BJ (cell line): ENCODE results near the gene OST4. TPM values are rescaled to one million over a fixed set of nuclear protein-coding genes. Genes with fewer than 3 reads are reported as not detected.

Source experiments
- CTCF ChIA-PET: fragments of 350-600 bp; formaldehyde crosslinking; extraction: SDS; loops from one replicate; lab custom pipeline; 2021; ENCODE audit warnings: antibody characterized with exemption, inconsistent platforms; lab: Yijun Ruan, JAX
- POLR2A ChIA-PET: fragments of 300-600 bp; sonication (Branson Sonifier 250); formaldehyde crosslinking; extraction: SDS; loops from one replicate; lab custom pipeline; 2021; ENCODE audit warnings: antibody characterized with exemption; lab: Charles Lee
- DNase-seq: peaks from one replicate; pipeline ENCODE4 v3.0.0-alpha.2; 2011; ENCODE audit warnings: low read depth
- H3K27me3 ChIP-seq: 2 replicates; pipeline ENCODE4 v1.6.0; 2011; ENCODE audit warnings: low read length; ENCODE audit not compliant: control insufficient read depth, insufficient read depth
- H3K36me3 ChIP-seq: 2 replicates; pipeline ENCODE4 v1.5.1; 2011; ENCODE audit warnings: low read length; ENCODE audit not compliant: control insufficient read depth, insufficient read depth
- H3K4me3 ChIP-seq: 2 replicates; pipeline ENCODE4 v1.5.1; 2011; ENCODE audit warnings: low read depth, mild to moderate bottlenecking, control low read depth, low read length
- polyA plus RNA-seq: library from polyadenylated mRNA; depleted of rRNA; stranded (reverse); fragments of >200 nt; gene quantifications from 2 replicates; pipeline ENCODE4 v1.2.3, GENCODE V29; 2011
- TF ChIP-seq, protein P1 (sequence below): IDR thresholded peaks from 2 replicates; pipeline ENCODE4 v1.5.1; 2011; ENCODE audit warnings: low read depth, mild to moderate bottlenecking, control low read depth, inconsistent platforms, low read length, moderate library complexity; ENCODE audit not compliant: insufficient read depth

Gene OST4
- polyA plus RNA-seq, 1 experiment, result 887 TPM

DNA sequence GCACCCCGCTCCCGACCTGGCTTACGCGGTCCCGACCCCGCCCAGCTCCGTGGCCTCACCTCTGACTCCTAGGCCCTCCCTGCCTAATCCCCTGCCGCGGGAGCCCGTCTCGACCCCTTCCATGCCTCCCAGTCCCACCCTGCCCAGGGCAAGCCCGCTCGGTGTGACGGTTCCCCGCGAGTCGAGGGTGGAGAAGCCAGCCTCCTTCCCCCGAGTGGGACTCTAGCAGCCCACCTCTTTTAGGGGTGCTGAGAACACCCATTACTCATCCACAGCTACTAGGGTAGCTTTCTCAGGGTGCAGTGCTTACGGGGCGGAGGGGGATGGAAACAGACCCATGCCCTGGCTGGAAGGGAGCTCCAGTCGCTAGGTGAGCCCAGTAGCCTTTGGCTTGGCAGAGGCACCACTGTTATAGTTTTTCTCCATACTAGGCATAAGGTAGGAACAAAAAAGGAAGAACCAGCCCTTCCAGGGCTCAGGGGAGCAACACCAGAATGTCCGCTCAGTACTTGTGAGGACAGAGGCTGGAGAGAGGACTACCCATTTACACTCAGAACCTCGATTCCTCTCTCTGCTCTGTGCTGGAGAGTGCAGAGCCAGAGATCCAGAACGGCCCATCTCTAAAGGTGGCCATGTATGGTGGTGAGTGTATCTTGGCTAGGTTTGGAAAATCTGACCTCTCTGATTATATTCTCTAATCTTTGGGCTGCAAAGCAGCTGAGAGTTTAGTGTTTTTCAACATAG, 19.4 kb downstream of the OST4 start:
- Histone ChIP-seq H3K4me3 (peak overlapping the region; percentile 66), H3K27me3 (no peaks in the 10 kb centered on the region), H3K36me3 (peaks cover 14% of the 10 kb centered on the region)
- CTCF ChIA-PET, result interaction anchor here (0.5 to 3.2 kb wide), 8 partner anchors 10 to 404 kb away, joined by 3 to 28 read pairs (median 6); partner anchors contain the start of genes KHK and TMEM214
- TF ChIP-seq, protein P1, sequence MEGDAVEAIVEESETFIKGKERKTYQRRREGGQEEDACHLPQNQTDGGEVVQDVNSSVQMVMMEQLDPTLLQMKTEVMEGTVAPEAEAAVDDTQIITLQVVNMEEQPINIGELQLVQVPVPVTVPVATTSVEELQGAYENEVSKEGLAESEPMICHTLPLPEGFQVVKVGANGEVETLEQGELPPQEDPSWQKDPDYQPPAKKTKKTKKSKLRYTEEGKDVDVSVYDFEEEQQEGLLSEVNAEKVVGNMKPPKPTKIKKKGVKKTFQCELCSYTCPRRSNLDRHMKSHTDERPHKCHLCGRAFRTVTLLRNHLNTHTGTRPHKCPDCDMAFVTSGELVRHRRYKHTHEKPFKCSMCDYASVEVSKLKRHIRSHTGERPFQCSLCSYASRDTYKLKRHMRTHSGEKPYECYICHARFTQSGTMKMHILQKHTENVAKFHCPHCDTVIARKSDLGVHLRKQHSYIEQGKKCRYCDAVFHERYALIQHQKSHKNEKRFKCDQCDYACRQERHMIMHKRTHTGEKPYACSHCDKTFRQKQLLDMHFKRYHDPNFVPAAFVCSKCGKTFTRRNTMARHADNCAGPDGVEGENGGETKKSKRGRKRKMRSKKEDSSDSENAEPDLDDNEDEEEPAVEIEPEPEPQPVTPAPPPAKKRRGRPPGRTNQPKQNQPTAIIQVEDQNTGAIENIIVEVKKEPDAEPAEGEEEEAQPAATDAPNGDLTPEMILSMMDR, result no peak
- no peak for DNase-seq
- POLR2A ChIA-PET, result interaction anchor here (1.0 to 1.1 kb wide), 2 partner anchors 10 to 13 kb away, joined by 5 to 7 read pairs; no protein-coding TSS in a partner anchor

DNA sequence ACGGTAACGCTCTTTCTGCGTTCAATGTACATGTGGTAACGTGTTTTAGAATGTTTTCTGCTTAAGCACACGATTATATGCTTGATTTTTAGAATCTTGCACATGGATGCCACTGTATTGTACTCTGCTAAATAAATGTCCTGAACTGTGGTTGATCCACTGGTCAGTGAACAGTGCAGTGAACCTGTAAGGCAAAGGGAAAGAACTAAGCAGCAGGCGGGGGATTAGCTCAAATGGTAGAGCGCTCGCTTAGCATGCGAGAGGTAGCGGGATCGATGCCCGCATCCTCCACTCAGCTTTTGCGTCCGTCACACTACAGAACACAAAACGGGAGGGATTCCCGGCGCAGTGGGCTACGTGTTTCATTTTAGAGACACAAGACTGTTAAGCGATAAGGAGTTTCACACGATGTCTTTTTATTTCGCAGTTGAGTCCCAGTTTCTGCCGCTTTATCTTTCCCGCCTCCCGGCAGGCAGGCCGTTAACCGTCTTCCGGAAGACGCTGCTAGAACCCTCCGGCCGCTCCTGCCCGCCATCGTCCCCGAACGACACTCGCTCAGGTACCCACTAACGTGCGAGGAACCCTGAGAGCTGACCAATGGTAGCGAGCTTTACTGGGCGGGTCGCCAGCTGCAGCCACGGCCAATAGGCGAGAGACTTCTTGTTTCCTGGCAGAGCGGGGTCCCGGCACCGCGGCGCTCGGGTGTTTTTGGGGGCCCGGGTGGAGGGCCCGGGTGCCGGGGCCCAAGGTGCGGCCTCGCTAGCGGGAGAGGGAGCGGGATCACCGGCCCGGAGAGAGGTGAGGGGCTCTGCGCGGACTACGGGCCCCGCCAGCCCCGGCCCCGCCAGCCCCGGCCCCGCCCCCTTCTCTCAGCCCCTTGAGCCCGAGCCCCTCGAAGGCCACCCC, 20.2 kb downstream of the OST4 start, which contains the start of gene AGBL5:
Gene AGBL5, plus strand, starts transcription at position 673 of the 906 bp plus-strand sequence. CDS start 1,291 bp downstream, outside the sequence.
- H3K4me3 ChIP-seq, result peak within 1 kb of the TSS; percentile 66
- ChIA-PET POLR2A (interaction anchor here (1.1 to 1.4 kb wide), 3 partner anchors 11 to 28 kb away, joined by 3 to 7 read pairs (median 3); partner anchors contain the start of gene EMILIN1), CTCF (interaction anchor here (0.8 to 3.2 kb wide), 12 partner anchors 9 to 90 kb away, joined by 3 to 28 read pairs (median 5); partner anchors contain the start of genes KHK and TMEM214)
- TF ChIP-seq, protein P1, result no peak
- peaks cover 14% of the 10 kb centered on the region for H3K36me3 ChIP-seq
- no peaks in the 10 kb centered on the region for H3K27me3 ChIP-seq
- peak; percentile 86 for DNase-seq

DNA sequence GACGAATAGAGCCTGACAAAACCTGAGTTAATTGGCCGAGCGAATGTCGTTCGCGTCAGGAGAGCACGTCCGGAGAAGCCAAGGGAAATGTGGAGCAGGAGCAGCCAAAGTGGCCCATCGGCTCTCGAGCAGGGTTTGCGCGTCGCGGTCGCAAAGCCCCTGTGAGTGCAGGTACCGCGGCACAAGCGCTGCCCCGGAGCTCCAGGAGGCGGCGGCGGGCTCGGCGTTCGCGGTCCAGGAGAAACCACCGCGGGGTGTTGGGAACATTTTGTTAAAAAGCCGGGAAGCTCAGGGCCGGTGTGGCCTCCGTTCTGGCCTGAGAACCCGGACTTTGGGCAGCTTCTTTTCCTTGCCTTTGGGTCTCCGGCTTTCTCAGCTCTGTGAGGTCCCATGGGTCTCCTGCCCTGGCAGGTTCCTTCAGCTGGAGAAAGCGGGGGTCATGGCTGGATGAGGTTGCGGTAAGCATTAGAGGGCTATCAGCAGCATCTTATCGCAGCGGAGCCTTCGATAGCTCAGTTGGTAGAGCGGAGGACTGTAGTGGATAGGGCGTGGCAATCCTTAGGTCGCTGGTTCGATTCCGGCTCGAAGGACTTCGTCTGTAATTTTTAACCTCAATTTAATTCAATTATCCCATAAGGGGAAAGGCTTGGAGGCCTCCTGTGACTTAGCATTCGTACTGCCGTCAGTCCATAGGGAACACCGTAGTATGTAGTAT, 21.0 kb downstream of the OST4 start:
- ChIA-PET CTCF (interaction anchor here (1.0 to 3.2 kb wide), 12 partner anchors 9 to 89 kb away, joined by 3 to 28 read pairs (median 6); partner anchors contain the start of genes KHK and TMEM214), POLR2A (interaction anchor here (0.7 to 1.4 kb wide), 4 partner anchors 11 to 304 kb away, joined by 3 to 7 read pairs (median 3); partner anchors contain the start of gene EMILIN1)
- no peak for DNase-seq
- peak overlapping the region; percentile 66 for H3K4me3 ChIP-seq
- TF ChIP-seq, protein P1, result peak; percentile 53; the same call in 1 of the 2 replicates
- H3K27me3 ChIP-seq, result no peaks in the 10 kb centered on the region
- peaks cover 10% of the 10 kb centered on the region for H3K36me3 ChIP-seq

DNA sequence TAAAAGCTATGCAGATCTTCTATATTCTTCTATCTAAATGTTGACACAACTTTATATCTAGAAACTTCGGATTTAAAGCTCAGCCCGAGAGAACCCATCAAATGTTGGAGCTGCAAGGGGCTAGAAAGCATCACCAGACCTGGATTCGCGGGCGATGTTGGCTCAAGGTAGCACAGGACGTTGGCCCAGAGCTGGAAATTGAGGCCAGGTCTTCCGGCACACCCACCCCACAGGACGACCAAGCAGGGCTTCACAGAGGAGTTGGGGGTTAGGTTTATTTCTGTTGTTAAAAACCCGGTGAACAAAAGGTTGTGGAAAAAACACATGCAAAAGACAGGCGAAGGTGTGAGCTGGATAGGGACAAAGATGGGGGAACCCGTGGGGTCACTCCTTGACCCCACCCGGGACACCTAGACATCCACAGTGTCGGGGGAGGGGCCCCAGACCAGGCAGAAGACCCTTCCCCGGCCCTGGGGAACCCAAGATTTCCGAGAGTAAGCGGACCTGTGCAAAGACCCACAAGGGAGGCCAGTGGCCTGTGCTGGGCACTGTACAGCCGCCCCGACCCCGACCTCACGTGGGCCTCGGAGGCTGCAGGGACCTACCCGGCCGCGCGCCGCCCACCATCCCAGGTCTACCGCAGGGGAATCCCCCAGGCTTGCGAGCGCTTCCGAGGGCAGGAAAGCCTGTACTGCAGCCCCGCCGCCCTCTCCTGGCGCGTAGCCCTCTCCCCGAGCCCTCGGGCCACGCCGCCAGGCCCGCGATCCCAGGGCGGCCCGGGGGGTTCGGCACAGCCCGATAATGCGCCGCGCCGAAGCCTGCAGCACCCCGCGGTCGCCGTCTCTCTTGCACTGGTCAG, 21.8 kb downstream of the OST4 start:
- H3K4me3 ChIP-seq, result peak overlapping the region; percentile 57
- peaks cover 4% of the 10 kb centered on the region; the same call in 1 of the 2 replicates for H3K36me3 ChIP-seq
- no peaks in the 10 kb centered on the region for H3K27me3 ChIP-seq
- CTCF ChIA-PET, result interaction anchor here (1.0 to 3.2 kb wide), 11 partner anchors 8 to 88 kb away, joined by 3 to 28 read pairs (median 8); partner anchors contain the start of genes KHK and TMEM214
- TF ChIP-seq, protein P1, result no peak
- POLR2A ChIA-PET, result interaction anchor here (0.7 to 1.2 kb wide), 3 partner anchors 16 to 305 kb away, joined by 3 to 4 read pairs (median 3); no protein-coding TSS in a partner anchor
- DNase-seq, result no peak
